Suprapubic skin (tissue), 4 donors: Measurements from ENCODE around the gene PLA2G2D. TPM values are rescaled to one million over a fixed set of nuclear protein-coding genes. Genes with fewer than 3 reads are reported as not detected.
A peak's percentile ranks its signal among the peaks of the same experiment; 100 is the strongest.

Experiments
- DNase-seq, 2 donors: peaks; one replicate each; pipeline ENCODE4 v3.0.0-alpha.2; 2019; ENCODE audit warnings: low spot score in 2 of 2
- H3K27ac ChIP-seq: fragments of 200-600 bp; sonication (generic); one replicate; pipeline ENCODE4 v1.5.1; 2019
- H3K27me3 ChIP-seq: fragments of 200-600 bp; sonication (generic); one replicate; pipeline ENCODE4 v1.5.1; 2019
- H3K36me3 ChIP-seq: fragments of 200-600 bp; sonication (generic); one replicate; pipeline ENCODE4 v1.5.1; 2019
- H3K4me1 ChIP-seq: fragments of 200-600 bp; sonication (generic); one replicate; pipeline ENCODE4 v1.5.1; 2019
- H3K4me3 ChIP-seq: fragments of 200-600 bp; sonication (generic); one replicate; pipeline ENCODE4 v1.5.1; 2019; ENCODE audit warnings: mild to moderate bottlenecking
- H3K9me3 ChIP-seq: fragments of 200-600 bp; sonication (generic); one replicate; pipeline ENCODE4 v1.5.1; 2019
- EP300 ChIP-seq: sonication (generic); formaldehyde crosslinking; IDR thresholded peaks from one replicate; pipeline ENCODE4 v1.6.1; 2017; ENCODE audit warnings: antibody characterized with exemption
- POLR2A ChIP-seq, 2 donors: fragments of 450-650 bp; IDR thresholded peaks; one replicate each; pipeline ENCODE4 v1.6.1; 2017; ENCODE audit warnings: antibody characterized with exemption in 2 of 2, mild to moderate bottlenecking in 2 of 2, moderate library complexity in 2 of 2
- POLR2AphosphoS5 ChIP-seq, 3 donors: sonication (generic); formaldehyde crosslinking; IDR thresholded peaks; one replicate each; pipeline ENCODE4 v1.6.1; 2017; ENCODE audit warnings: antibody characterized with exemption in 3 of 3
- WGBS: methylation state at CpG from one replicate; pipeline ENCODE4 v1.1.5; 2018; 5-methylcytosine and 5-hydroxymethylcytosine counted together
- total RNA-seq, 4 donors: library from RNA; depleted of rRNA; stranded (reverse); fragments of >200 nt; gene quantifications; one replicate each; pipeline ENCODE4 v1.1.0, GENCODE V29; 2016
- TF ChIP-seq, protein P1 (sequence below), 2 donors: fragments of 200-600 bp in 1 of 2; fragments of 450-650 bp in 1 of 2; sonication (generic) in 1 of 2; IDR thresholded peaks; one replicate each; pipeline ENCODE4 v1.5.1; 2016 to 2019; ENCODE audit warnings: antibody characterized with exemption in 2 of 2, mild to moderate bottlenecking in 1 of 2, moderate library complexity in 1 of 2

Gene PLA2G2D
- total RNA-seq, 4 donors from 2014 or later, result not detected

GRCh38 chr1:20075345-20075744, 44.0 kb downstream of the PLA2G2D start:
- Histone ChIP-seq H3K27me3 (peaks cover 8% of the 10 kb centered on the region), H3K9me3 (no peaks in the 10 kb centered on the region), H3K36me3 (no peaks in the 10 kb centered on the region), H3K27ac (no peak overlapping the region), H3K4me1 (no peaks in the 10 kb centered on the region), H3K4me3 (no peak overlapping the region)
- WGBS, result 91% methylated on average over 2 of the region's 2 CpGs
- DNase-seq, result peak in 1 of 2 donors; percentile 23
- TF ChIP-seq, protein P1, sequence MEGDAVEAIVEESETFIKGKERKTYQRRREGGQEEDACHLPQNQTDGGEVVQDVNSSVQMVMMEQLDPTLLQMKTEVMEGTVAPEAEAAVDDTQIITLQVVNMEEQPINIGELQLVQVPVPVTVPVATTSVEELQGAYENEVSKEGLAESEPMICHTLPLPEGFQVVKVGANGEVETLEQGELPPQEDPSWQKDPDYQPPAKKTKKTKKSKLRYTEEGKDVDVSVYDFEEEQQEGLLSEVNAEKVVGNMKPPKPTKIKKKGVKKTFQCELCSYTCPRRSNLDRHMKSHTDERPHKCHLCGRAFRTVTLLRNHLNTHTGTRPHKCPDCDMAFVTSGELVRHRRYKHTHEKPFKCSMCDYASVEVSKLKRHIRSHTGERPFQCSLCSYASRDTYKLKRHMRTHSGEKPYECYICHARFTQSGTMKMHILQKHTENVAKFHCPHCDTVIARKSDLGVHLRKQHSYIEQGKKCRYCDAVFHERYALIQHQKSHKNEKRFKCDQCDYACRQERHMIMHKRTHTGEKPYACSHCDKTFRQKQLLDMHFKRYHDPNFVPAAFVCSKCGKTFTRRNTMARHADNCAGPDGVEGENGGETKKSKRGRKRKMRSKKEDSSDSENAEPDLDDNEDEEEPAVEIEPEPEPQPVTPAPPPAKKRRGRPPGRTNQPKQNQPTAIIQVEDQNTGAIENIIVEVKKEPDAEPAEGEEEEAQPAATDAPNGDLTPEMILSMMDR (IDR thresholded peaks at IDR 0.05), result no peak
- TF ChIP-seq POLR2A (IDR thresholded peaks at IDR 0.05) (no peak), POLR2AphosphoS5 (IDR thresholded peaks at IDR 0.05) (no peak), EP300 (no peak)

GRCh38 chr1:20074725-20075171, 44.6 kb downstream of the PLA2G2D start:
- Histone ChIP-seq H3K9me3 (no peaks in the 10 kb centered on the region), H3K36me3 (no peaks in the 10 kb centered on the region), H3K27me3 (peaks cover 8% of the 10 kb centered on the region), H3K4me1 (no peaks in the 10 kb centered on the region), H3K27ac (peak overlapping the region; percentile 41), H3K4me3 (no peak overlapping the region)
- peak in 1 of 2 donors; percentile 77 for DNase-seq
- TF ChIP-seq, protein P1 (IDR thresholded peaks at IDR 0.05), result no peak
- TF ChIP-seq POLR2A (IDR thresholded peaks at IDR 0.05) (no peak), POLR2AphosphoS5 (IDR thresholded peaks at IDR 0.05) (no peak), EP300 (no peak)
- WGBS, result 53% methylated on average over 8 of the region's 8 CpGs

- WGBS, result 60% methylated on average over 11 of the region's 11 CpGs
These were observed 45.1 kb downstream of the PLA2G2D start for GRCh38 chr1:20074055-20074724.

GRCh38 chr1:20073256-20073655, 46.1 kb downstream of the PLA2G2D start:
- Histone ChIP-seq H3K9me3 (no peaks in the 10 kb centered on the region), H3K36me3 (no peaks in the 10 kb centered on the region), H3K4me1 (no peaks in the 10 kb centered on the region), H3K4me3 (no peak overlapping the region), H3K27me3 (peaks cover 3% of the 10 kb centered on the region), H3K27ac (no peak overlapping the region)
- no peak for DNase-seq
- TF ChIP-seq EP300 (no peak), POLR2A (IDR thresholded peaks at IDR 0.05) (no peak), POLR2AphosphoS5 (IDR thresholded peaks at IDR 0.05) (no peak)
- TF ChIP-seq, protein P1 (IDR thresholded peaks at IDR 0.05), result no peak
- 92% methylated on average over 2 of the region's 2 CpGs for WGBS

More at GRCh38 chr1:20074055-20074724, 45.1 kb downstream of the PLA2G2D start:
- peak overlapping the region; percentile 6 for H3K27ac ChIP-seq
- H3K4me3 ChIP-seq, result no peak overlapping the region
- no peaks in the 10 kb centered on the region for H3K4me1 ChIP-seq
- H3K27me3 ChIP-seq, result peaks cover 8% of the 10 kb centered on the region
- no peak for TF ChIP-seq EP300
- TF ChIP-seq POLR2AphosphoS5 (IDR thresholded peaks at IDR 0.05), result no peak
- no peak for TF ChIP-seq POLR2A (IDR thresholded peaks at IDR 0.05)
- TF ChIP-seq, protein P1 (IDR thresholded peaks at IDR 0.05), result no peak
- DNase-seq, result no peak
- no peaks in the 10 kb centered on the region for H3K36me3 ChIP-seq
- no peaks in the 10 kb centered on the region for H3K9me3 ChIP-seq

DNA sequence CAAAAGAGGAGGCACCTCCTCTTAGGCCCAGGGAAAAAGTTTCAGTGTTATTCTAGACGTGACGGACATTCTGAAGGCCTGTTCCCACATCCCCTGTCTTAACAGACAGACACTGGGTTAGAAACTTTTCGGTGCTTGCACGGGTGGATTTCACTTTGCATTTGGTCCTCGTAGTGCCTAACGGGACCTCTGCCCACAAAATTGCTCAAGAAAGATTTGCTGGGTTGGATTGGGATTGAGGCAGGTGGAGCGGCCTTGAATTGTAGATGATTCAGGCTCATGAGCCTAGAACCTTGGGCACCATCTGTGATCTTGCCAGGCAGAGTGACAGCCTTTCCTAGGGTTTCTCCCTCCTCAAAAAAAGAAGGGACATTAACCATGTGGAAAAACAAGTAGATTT, 46.6 kb downstream of the PLA2G2D start:
- Histone ChIP-seq H3K27ac (no peak overlapping the region), H3K4me3 (no peak overlapping the region)
- DNase-seq, result no peak

More for the DNA sequence above, 46.6 kb downstream of the PLA2G2D start:
- H3K36me3 ChIP-seq, result no peaks in the 10 kb centered on the region
- no peaks in the 10 kb centered on the region for H3K9me3 ChIP-seq
- no peaks in the 10 kb centered on the region for H3K4me1 ChIP-seq
- TF ChIP-seq POLR2A (IDR thresholded peaks at IDR 0.05) (no peak), EP300 (no peak), POLR2AphosphoS5 (IDR thresholded peaks at IDR 0.05) (no peak)
- TF ChIP-seq, protein P1 (IDR thresholded peaks at IDR 0.05), result no peak
- 85% methylated on average over 7 of the region's 7 CpGs for WGBS
- no peaks in the 10 kb centered on the region for H3K27me3 ChIP-seq
